Pancreas (tissue), 10 donors: ENCODE results near the gene MAP2K6. TPM values are rescaled to one million over a fixed set of nuclear protein-coding genes. Genes with fewer than 3 reads are reported as not detected.
A peak's percentile ranks its signal among the peaks of the same experiment; 100 is the strongest.

Source experiments
- ATAC-seq, 4 donors: fragments of 200-7000 bp; cut with Tn5 transposase; one replicate each; pipeline versions ENCODE4 v1.8.0 to v1.9.1; 2020; ENCODE audit warnings: mild to moderate bottlenecking in 4 of 4, moderate library complexity in 4 of 4
- DNase-seq, 6 donors: peaks; one replicate each; pipeline ENCODE4 v3.0.0-alpha.2; 2020
- FAIRE-seq: peaks from 2 replicates; lab custom pipeline; 2012; peaks lifted over from hg19 to GRCh38; lab: Jason Lieb, UNC
- H3K27ac ChIP-seq, 4 donors: fragments of 200-600 bp; sonication (generic); 1 replicate in 3 of 4; 2 replicates in 1 of 4; pipeline versions ENCODE4 v1.5.0 to v1.8.0; 2020
- H3K27me3 ChIP-seq, 4 donors: fragments of 200-600 bp; one replicate each; pipeline ENCODE4 v1.8.0; 2021
- H3K36me3 ChIP-seq, 3 donors: fragments of 200-600 bp; sonication (generic) in 1 of 3; one replicate each; pipeline versions ENCODE4 v1.5.0 to v1.8.0; 2020 to 2021
- H3K4me1 ChIP-seq, 3 donors: fragments of 200-600 bp; one replicate each; pipeline ENCODE4 v1.8.0; 2021
- H3K4me3 ChIP-seq, 4 donors: fragments of 200-600 bp; sonication (generic) in 2 of 4; one replicate each; pipeline versions ENCODE4 v1.5.0 to v1.8.0; 2020 to 2021
- H3K9me3 ChIP-seq, 4 donors: fragments of 200-600 bp; one replicate each; pipeline ENCODE4 v1.8.0; 2021
- WGBS, 2 donors: extraction: QIAGEN DNeasy Blood & Tissue Kit; methylation state at CpG; one replicate each; pipeline ENCODE4 v1.1.7; 2013; 5-methylcytosine and 5-hydroxymethylcytosine counted together
- intact Hi-C, 3 donors: fragments of 100-400 bp; cut with DNase I; formaldehyde crosslinking; loops; one replicate each; pipeline versions ENCODE4 v1.11.1 to v1.14.2; 2022
- polyA plus RNA-seq, 2 donors: library from polyadenylated mRNA; stranded (reverse); fragments of 200-250 nt; gene quantifications; one replicate each; pipeline ENCODE4 v1.2.3, GENCODE V29; 2013
- total RNA-seq, 6 donors: library from RNA; stranded (reverse); fragmentation: NEBNext Ultra II Directional in 4 of 6; extraction: Animal tissue kit (Norgen Biotek cat#: 25700) in 4 of 6; gene quantifications; one replicate each; pipeline versions ENCODE4 v1.2.1 to v1.2.4, GENCODE V29; 2021 to 2023
- TF ChIP-seq, protein P1 (sequence below), 4 donors: fragments of 200-600 bp; sonication (generic) in 3 of 4; IDR thresholded peaks; one replicate each; pipeline versions ENCODE4 v1.5.0 to v1.8.0; 2021; ENCODE audit warnings: antibody characterized with exemption in 4 of 4
- donor health status: healthy with polysubstance abuse.
- donor health status: DM: no; HTN: no; CAD: no; lungs with moderate emphysema.
- donor health status: DM: no; HTN: no; CAD: no.
- donor health status: control.
- donor health status: control.
- donor health status: Bipolar disorder and iron deficiency.
- donor health status: DM: yes; HTN: yes; CAD: no.
- donor health status: DM: no; HTN: no; CAD: no.
- donor health status: DM: no; HTN: no; CAD: no.
- donor health status: DM: yes; HTN: yes; CAD: no.

The MAP2K6 gene
- total and polyA plus RNA-seq, 8 donors = 6.2 to 12.9 (median 9.0) TPM

GRCh38 chr17:69480245-69480644, 65.7 kb downstream of the MAP2K6 start:
- 88 to 94% methylated on average over 4 of the region's 4 CpGs for WGBS, 2 donors
- no peak for ATAC-seq
- TF ChIP-seq, protein P1, sequence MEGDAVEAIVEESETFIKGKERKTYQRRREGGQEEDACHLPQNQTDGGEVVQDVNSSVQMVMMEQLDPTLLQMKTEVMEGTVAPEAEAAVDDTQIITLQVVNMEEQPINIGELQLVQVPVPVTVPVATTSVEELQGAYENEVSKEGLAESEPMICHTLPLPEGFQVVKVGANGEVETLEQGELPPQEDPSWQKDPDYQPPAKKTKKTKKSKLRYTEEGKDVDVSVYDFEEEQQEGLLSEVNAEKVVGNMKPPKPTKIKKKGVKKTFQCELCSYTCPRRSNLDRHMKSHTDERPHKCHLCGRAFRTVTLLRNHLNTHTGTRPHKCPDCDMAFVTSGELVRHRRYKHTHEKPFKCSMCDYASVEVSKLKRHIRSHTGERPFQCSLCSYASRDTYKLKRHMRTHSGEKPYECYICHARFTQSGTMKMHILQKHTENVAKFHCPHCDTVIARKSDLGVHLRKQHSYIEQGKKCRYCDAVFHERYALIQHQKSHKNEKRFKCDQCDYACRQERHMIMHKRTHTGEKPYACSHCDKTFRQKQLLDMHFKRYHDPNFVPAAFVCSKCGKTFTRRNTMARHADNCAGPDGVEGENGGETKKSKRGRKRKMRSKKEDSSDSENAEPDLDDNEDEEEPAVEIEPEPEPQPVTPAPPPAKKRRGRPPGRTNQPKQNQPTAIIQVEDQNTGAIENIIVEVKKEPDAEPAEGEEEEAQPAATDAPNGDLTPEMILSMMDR (IDR thresholded peaks at IDR 0.05) = no peak
- H3K4me1 ChIP-seq = peaks cover 0 to 16% (median 6%) of the 10 kb centered on the region in 3 donors
- no peak for DNase-seq
- no peaks in the 10 kb centered on the region for H3K36me3 ChIP-seq
- intact Hi-C loops = no loop called here
- H3K27ac ChIP-seq = no peak overlapping the region
- H3K27me3 ChIP-seq = no peaks in the 10 kb centered on the region
- FAIRE-seq = no peak
- no peaks in the 10 kb centered on the region for H3K9me3 ChIP-seq
- no peak overlapping the region for H3K4me3 ChIP-seq

- Histone ChIP-seq H3K36me3 (no peaks in the 10 kb centered on the region), H3K27me3 (no peaks in the 10 kb centered on the region), H3K27ac (no peak overlapping the region), H3K9me3 (no peaks in the 10 kb centered on the region), H3K4me1 (peaks cover 0 to 8% (median 0%) of the 10 kb centered on the region in 3 donors), H3K4me3 (no peak overlapping the region)
- no peak for DNase-seq
- TF ChIP-seq, protein P1 (IDR thresholded peaks at IDR 0.05) = no peak
- ATAC-seq = peak in 3 of 4 donors; percentile 44 to 68 (median 62)
- no peak for FAIRE-seq
- WGBS, 2 donors = 30 to 36% methylated on average over 3 of the region's 3 CpGs
- intact Hi-C loops = no loop called here
These were observed 70.8 kb downstream of the MAP2K6 start for GRCh38 chr17:69485251-69485661.

DNA sequence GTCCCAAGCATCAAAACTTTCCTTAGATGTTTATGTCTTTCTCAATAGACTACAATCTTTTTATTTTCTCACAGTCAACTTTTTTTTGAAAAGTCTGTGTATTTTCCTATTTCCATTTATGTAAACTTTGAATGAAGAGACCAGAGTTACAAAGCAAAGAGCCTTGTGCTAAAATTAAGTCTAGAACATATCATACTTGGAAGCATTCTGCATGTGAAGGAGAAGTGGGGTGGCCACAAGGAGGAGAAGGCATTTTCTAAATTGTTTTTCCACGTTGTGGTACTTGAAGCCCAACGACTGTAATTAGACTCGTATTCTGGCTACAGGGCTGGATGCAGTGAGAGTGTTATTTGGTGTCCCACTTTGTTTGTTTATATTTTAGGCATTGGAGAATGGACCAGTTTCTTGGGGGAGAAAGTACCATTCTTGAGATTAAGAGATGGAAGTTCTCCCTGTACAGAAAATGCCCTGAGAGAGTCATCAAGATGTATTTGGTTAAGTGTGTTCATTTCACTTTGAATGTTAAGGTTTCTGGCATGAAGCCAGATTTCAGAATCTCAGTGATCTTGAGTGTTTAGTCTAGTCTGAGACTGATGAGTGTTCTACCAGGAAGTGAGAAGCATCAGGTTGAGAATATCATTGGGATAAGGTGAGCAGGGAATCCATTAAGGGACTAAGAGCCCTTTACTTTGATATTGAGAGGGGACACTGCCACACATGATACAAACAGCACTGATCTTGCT, 71.6 kb downstream of the MAP2K6 start:
- TF ChIP-seq, protein P1 (IDR thresholded peaks at IDR 0.05) = no peak
- Histone ChIP-seq H3K27me3 (no peaks in the 10 kb centered on the region), H3K4me1 (peaks cover 0 to 8% (median 0%) of the 10 kb centered on the region in 3 donors), H3K36me3 (no peaks in the 10 kb centered on the region), H3K4me3 (no peak overlapping the region), H3K9me3 (no peaks in the 10 kb centered on the region), H3K27ac (no peak overlapping the region)
- no peak for FAIRE-seq
- ATAC-seq = peak in 1 of 4 donors; percentile 24
- intact Hi-C loops = no loop called here
- 29 to 72% methylated on average over 3 of the region's 3 CpGs for WGBS, 2 donors
- DNase-seq = no peak

GRCh38 chr17:69486779-69487637, 72.5 kb downstream of the MAP2K6 start:
- peaks cover 0 to 8% (median 0%) of the 10 kb centered on the region in 3 donors for H3K4me1 ChIP-seq
- TF ChIP-seq, protein P1 (IDR thresholded peaks at IDR 0.05) = no peak
- H3K9me3 ChIP-seq = no peaks in the 10 kb centered on the region
- H3K36me3 ChIP-seq = no peaks in the 10 kb centered on the region
- intact Hi-C loops = no loop called here
- H3K27ac ChIP-seq = no peak overlapping the region
- 80 to 81% methylated on average over 13 of the region's 13 CpGs for WGBS, 2 donors
- DNase-seq (no peak), ATAC-seq (no peak), FAIRE-seq (no peak)
- no peak overlapping the region for H3K4me3 ChIP-seq
- H3K27me3 ChIP-seq = no peaks in the 10 kb centered on the region
